ENCODE measurements around the gene UTF1. TPM values are rescaled to one million over a fixed set of nuclear protein-coding genes. Genes with fewer than 3 reads are reported as not detected.

UTF1 gene
- total and polyA plus RNA-seq, 2 of the 8 experiments (the other 6 are each of a cell fraction or from before 2014, with no cell fraction given): 0.47 to 21.8 TPM

DNA sequence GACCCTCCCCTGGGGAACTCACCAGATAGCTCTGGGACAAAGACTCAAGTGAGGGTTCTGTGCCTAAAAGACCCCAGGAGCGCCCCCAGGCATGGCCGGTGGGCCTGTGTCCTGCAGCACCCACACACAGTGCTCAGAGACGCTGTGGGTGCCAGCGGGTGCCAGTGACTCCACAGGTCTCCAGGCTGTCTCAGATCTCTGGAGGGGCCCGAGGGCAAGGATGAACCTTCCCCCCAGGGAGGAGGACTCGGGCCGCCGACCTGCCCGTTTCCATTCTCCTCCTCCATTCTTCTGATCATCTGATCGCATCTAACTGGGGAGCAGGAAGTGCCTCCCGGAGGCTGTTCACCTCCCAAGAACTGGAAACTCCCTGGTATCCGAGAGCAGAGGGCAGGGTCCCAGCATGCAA is 45.7 kb downstream of the UTF1 start:
- Histone ChIP-seq H3K27ac (ENCODE audit: low read depth, low read length) (no peak overlapping the region), H3K9ac (replicated peaks in 1 of 4; ENCODE audit: extremely low read depth in 1 of 4, low read depth in 3 of 4, low read length in 3 of 4) (no peak overlapping the region), H3K23me2 (ENCODE audit: low read depth, low read length) (peaks cover 5% of the 10 kb centered on the region; the same call in 1 of the 2 replicates), H3K4me1 (replicated peaks in 1 of 4; ENCODE audit: control insufficient read depth in 3 of 4, insufficient read depth in 4 of 4, low read length in 3 of 4) (peaks cover 0 to 13% (median 7%) of the 10 kb centered on the region in 4 experiments; a peak in 5 of 7 replicates), H4K8ac (ENCODE audit: extremely low read depth, insufficient read depth, low read length) (no peak overlapping the region; the same call in 1 of the 2 replicates), H3K79me1 (ENCODE audit: low read depth, low read length) (no peaks in the 10 kb centered on the region), H3K36me3 (ENCODE audit: control insufficient read depth in 2 of 4, insufficient read depth in 4 of 4, low read length in 3 of 4) (peaks cover 0 to 7% (median 3%) of the 10 kb centered on the region in 4 experiments; a peak in 3 of 8 replicates), H4K91ac (replicated peaks; ENCODE audit: insufficient read length, low read length) (no peak overlapping the region), H3K56ac (replicated peaks; ENCODE audit: insufficient read length, low read depth, low read length) (no peak overlapping the region), H2BK12ac (ENCODE audit: low read depth, low read length) (no peak overlapping the region), H3K79me2 (ENCODE audit: control insufficient read depth in 1 of 2, insufficient read depth in 2 of 2, low read length in 2 of 2) (no peaks in the 10 kb centered on the region), H2BK120ac (replicated peaks; ENCODE audit: low read depth, low read length) (no peak overlapping the region), H4K20me1 (replicated peaks in 1 of 2; ENCODE audit: control insufficient read depth in 1 of 2, insufficient read depth in 2 of 2, low read length in 2 of 2) (peaks cover 0 to 3% of the 10 kb centered on the region in 2 experiments), H3K18ac (ENCODE audit: extremely low read depth, low read length) (no peak overlapping the region), H3K4me3 (ENCODE audit: extremely low read depth in 1 of 4, insufficient read depth in 2 of 4, low read depth in 3 of 4, low read length in 4 of 4) (no peak overlapping the region), H3K4me2 (ENCODE audit: insufficient read depth in 1 of 2, low read depth in 2 of 2, low read length in 2 of 2) (peak overlapping the region; percentile 58 to 85; a peak in 2 of 4 replicates), H3K27me3 (replicated peaks in 1 of 4; ENCODE audit: control insufficient read depth in 3 of 4, extremely low read depth in 1 of 4, insufficient read depth in 3 of 4, low read length in 3 of 4) (peaks cover 0 to 7% (median 4%) of the 10 kb centered on the region in 4 experiments; a peak in 6 of 7 replicates), H3K9me3 (ENCODE audit: insufficient read depth in 2 of 2, low read depth in 1 of 2, low read length in 1 of 2) (no peaks in the 10 kb centered on the region), H2AFZ (ENCODE audit: low read length) (no peak overlapping the region), H2AK5ac (ENCODE audit: low read depth, low read length) (no peak overlapping the region), H2BK5ac (ENCODE audit: low read depth, low read length) (no peak overlapping the region), H2BK15ac (ENCODE audit: low read length) (no peak overlapping the region), H3K23ac (ENCODE audit: insufficient read length) (no peak overlapping the region), H3K14ac (ENCODE audit: insufficient read length) (no peak overlapping the region), H2BK20ac (ENCODE audit: low read length) (0 out of 2 replicates have a peak overlapping the region, but pooled peaks have one; percentile 61), H3K4ac (replicated peaks; ENCODE audit: insufficient read length, low read depth, low read length) (no peak overlapping the region), H4K5ac (ENCODE audit: insufficient read length, low read depth, low read length) (no peak overlapping the region)
- TF ChIP-seq RAD21 (IDR thresholded peaks at IDR 0.05 in 1 of 2, conservative IDR thresholded peaks at IDR 0.05 in 1 of 2; ENCODE audit: low read depth in 2 of 2, low read length in 2 of 2) (0 out of 4 replicates have a peak, but pooled peaks of 1 of the 2 experiments have one; percentile 18), SRF (IDR thresholded peaks at IDR 0.05; ENCODE audit: low read depth, low read length) (no peak), SIN3A (conservative IDR thresholded peaks at IDR 0.05 in 1 of 2, IDR thresholded peaks at IDR 0.05 in 1 of 2; ENCODE audit: low read depth in 1 of 2, low read length in 2 of 2) (no peak), JUND (IDR thresholded peaks at IDR 0.05; ENCODE audit: low read length) (no peak), FOSL1 (IDR thresholded peaks at IDR 0.05; ENCODE audit: insufficient read depth, low read depth, low read length) (no peak)
- TF ChIP-seq, protein P1, sequence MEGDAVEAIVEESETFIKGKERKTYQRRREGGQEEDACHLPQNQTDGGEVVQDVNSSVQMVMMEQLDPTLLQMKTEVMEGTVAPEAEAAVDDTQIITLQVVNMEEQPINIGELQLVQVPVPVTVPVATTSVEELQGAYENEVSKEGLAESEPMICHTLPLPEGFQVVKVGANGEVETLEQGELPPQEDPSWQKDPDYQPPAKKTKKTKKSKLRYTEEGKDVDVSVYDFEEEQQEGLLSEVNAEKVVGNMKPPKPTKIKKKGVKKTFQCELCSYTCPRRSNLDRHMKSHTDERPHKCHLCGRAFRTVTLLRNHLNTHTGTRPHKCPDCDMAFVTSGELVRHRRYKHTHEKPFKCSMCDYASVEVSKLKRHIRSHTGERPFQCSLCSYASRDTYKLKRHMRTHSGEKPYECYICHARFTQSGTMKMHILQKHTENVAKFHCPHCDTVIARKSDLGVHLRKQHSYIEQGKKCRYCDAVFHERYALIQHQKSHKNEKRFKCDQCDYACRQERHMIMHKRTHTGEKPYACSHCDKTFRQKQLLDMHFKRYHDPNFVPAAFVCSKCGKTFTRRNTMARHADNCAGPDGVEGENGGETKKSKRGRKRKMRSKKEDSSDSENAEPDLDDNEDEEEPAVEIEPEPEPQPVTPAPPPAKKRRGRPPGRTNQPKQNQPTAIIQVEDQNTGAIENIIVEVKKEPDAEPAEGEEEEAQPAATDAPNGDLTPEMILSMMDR (IDR thresholded peaks at IDR 0.05; ENCODE audit: control extremely low read depth in 1 of 3, insufficient read depth in 1 of 3, low read depth in 1 of 3, low read length in 3 of 3): peak in 2 of 3 experiments; percentile 30 to 33; a peak in 3 of 4 replicates
- POLR2A ChIA-PET (ENCODE audit: partially characterized antibody): interaction anchor here (1.0 to 2.1 kb wide), 5 partner anchors 9 to 50 kb away, joined by 3 to 11 read pairs (median 4); no protein-coding TSS in a partner anchor
- WGBS, 2 experiments (ENCODE audit: extremely low coverage in 1 of 2, insufficient coverage in 1 of 2, insufficient read length in 1 of 2, insufficient replicate concordance in 2 of 2, low coverage in 1 of 2, low lambda C conversion rate in 2 of 2, missing lambda C conversion rate in 1 of 2): 65% methylated on average over 11 of the region's 12 CpGs; no CpG with 5 or more reads in 1 of the 2 experiments
- DNase-seq (ENCODE audit: low read depth in 1 of 2, low spot score in 2 of 2): no peak
- CTCF ChIA-PET (ENCODE audit: partially characterized antibody): interaction anchor here (0.7 to 2.1 kb wide), 11 partner anchors 8 to 229 kb away, joined by 3 to 10 read pairs (median 4); no protein-coding TSS in a partner anchor
- FAIRE-seq: no peak
